Mononuclear cell (primary cell): ENCODE measurements around the gene ACOT4. TPM values are rescaled to one million over a fixed set of nuclear protein-coding genes. Genes with fewer than 3 reads are reported as not detected.
"Not testable (repeated sequence)": the region's sequence is repeated elsewhere in the genome, so short reads cannot be mapped to it uniquely, and the experiment has no call there.

ENCODE experiments used
- H3K27me3 ChIP-seq: 2 replicates; pipeline ENCODE4 v1.6.0; 2011; ENCODE audit warnings: low read length, control low read depth; ENCODE audit not compliant: insufficient read depth
- H3K4me1 ChIP-seq: 2 replicates; pipeline ENCODE4 v1.5.1; 2011; ENCODE audit warnings: mild to moderate bottlenecking, low read length, control low read depth; ENCODE audit not compliant: insufficient read depth
- H3K4me3 ChIP-seq: 2 replicates; pipeline ENCODE4 v1.5.1; 2011; ENCODE audit warnings: mild to moderate bottlenecking, low read length, moderate library complexity
- H3K9me3 ChIP-seq: 2 replicates; pipeline ENCODE4 v1.5.1; 2011; ENCODE audit warnings: low read depth, mild to moderate bottlenecking, control low read depth, low read length
- total RNA-seq: library from RNA; depleted of rRNA; stranded (reverse); fragments of >200 nt; gene quantifications from one replicate; pipeline ENCODE4 v1.2.3, GENCODE V29; 2012

Gene ACOT4
- total RNA-seq, 1 donor = 0.42 TPM

GRCh38 chr14:73569185-73569958 lies 22.3 kb upstream of the ACOT4 start, which contains the start of gene ACOT2:
Gene ACOT2 (plus strand): TSS chr14:73569213. CDS start chr14:73569241, 28 bp downstream.
- peak within 1 kb of the TSS; percentile 52 for H3K4me3 ChIP-seq
- H3K9me3 ChIP-seq, H3K27me3 ChIP-seq: not testable (repeated sequence)
- H3K4me1 ChIP-seq = peaks cover 33% of the 10 kb centered on the region

DNA sequence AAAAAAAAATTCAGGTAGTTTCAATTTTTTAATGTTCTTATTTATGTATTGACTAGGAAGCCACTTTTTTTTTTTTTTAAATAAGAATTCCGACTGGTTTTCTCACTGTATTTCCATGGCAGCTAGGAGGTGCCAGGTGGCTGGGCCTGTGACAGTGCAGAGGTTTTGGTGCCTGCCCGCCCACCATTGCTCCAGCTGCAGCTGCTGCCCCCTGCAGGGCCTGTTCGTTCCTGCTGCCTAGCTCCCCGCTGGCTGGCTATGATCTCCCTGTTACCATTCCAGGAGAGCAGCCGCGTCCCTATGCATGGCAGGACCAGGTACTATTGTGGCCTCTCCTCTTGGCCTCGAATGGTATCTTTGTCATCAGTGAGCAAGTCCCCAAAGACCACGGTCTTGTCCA lies 20.8 kb upstream of the ACOT4 start:
- not testable (repeated sequence) for H3K27me3 ChIP-seq, H3K9me3 ChIP-seq, H3K4me3 ChIP-seq
- peaks cover 33% of the 10 kb centered on the region for H3K4me1 ChIP-seq

DNA sequence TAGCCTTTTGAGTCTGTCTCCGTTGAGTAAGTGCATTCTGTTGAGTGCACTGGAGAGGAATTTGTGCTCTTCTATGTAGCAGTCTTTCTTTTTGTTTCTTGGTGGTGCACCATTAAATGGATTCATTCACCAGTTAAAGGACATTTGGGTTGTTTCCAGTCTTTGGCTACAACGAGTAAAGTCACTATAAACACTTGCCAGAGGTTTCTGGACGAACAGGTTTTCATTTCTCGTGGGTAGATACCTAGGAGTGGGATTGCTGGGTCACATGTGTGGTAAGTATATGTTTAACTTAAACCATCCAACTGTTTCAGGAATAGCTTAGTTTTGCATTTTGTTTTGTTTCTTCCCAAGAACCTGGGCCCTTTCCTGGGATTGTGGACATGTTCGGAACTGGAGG lies 18.6 kb upstream of the ACOT4 start:
- H3K4me3 ChIP-seq = not testable (repeated sequence)

DNA sequence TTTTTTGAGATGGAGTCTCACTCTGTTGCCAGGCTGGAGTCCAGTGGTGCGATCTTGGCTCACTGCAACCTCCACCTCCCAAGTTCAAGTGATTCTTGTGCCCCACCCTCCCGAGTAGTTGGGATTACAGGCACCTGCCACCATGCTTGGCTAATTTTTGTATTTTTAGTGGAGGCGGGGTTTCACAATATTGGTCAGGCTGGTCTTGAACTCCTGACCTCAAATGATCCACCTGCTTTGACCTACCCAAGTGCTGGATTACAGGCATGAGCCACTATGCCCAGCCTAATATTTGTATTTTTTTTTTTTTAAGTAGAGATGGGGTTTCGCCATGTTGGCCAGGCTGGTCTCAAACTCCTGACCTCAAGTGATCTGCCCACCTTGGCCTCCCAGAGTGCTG lies 17.9 kb upstream of the ACOT4 start:
- H3K4me1 ChIP-seq, H3K27me3 ChIP-seq, H3K9me3 ChIP-seq, H3K4me3 ChIP-seq: not testable (repeated sequence)

More for the DNA sequence above, 18.6 kb upstream of the ACOT4 start:
- not testable (repeated sequence) for H3K27me3 ChIP-seq, H3K9me3 ChIP-seq
- peaks cover 15% of the 10 kb centered on the region for H3K4me1 ChIP-seq

- H3K4me1 ChIP-seq, H3K4me3 ChIP-seq, H3K27me3 ChIP-seq: not testable (repeated sequence)
Measured at GRCh38 chr14:73574251-73574650, 17.4 kb upstream of the ACOT4 start.

GRCh38 chr14:73576391-73576790 lies 15.3 kb upstream of the ACOT4 start:
- Histone ChIP-seq H3K4me1 (no peaks in the 10 kb centered on the region), H3K27me3 (no peaks in the 10 kb centered on the region), H3K9me3 (no peaks in the 10 kb centered on the region), H3K4me3 (no peak overlapping the region)

More at GRCh38 chr14:73574251-73574650, 17.4 kb upstream of the ACOT4 start:
- H3K9me3 ChIP-seq = not testable (repeated sequence)

DNA sequence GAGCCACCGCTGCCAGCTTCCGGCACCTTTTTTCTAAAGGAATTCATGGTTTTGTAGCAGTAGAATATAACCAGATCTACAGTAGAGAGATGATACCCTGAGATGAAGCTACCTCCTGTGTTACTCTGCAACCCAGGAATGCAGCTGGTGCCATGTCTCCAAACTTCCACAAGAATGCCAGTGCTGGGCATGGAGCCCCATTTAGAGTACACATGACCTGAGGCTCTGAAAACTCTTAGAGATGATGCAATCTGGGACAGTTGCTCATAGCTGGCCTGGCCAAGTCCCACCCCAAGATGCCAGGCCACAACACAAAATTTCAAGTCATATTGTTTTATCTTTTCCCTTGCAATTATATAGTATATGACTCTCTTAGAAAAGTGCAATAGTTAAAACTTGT lies 14.5 kb upstream of the ACOT4 start:
- not testable (repeated sequence) for H3K27me3 ChIP-seq, H3K9me3 ChIP-seq, H3K4me1 ChIP-seq, H3K4me3 ChIP-seq

DNA sequence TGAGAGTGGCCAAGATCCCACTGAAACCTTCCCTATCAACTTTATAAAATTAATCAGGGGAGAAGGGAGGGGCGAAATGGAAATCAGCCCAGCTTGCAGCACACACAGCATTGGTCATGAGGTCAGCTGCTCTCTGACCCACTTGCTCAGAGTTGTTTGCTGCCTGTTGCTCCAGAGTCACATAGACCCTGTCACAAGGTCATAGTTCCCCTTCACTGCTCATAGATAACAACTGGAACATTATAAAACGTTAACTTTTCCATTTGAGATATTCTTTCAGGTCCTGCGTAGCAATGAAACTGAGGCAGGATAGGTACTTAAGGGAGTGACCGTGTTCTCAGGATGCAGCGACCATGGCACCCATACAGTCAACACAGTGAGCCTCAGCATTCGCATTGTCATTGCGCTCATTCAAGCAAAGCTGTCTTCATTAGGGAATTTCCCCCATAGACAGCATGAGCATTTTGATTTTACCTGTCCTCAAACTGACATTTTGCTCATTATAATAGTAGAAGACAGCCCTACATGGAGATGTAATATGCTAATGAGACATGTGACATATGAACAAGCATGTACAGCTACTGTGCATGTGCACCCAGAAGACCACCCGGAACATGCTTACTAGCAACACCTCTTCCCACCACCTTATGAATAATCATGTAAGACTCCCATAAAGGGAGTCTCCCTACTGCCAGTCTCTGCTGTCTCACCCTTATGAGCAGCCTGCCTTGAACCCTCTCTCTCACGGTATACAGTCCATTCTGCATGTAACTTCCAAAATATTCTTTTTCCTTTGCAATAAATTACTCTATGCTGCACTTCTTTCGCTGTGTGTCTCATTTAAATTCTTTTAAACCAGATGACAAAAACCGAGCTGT lies 9.3 kb upstream of the ACOT4 start:
- H3K4me1 ChIP-seq, H3K9me3 ChIP-seq, H3K27me3 ChIP-seq, H3K4me3 ChIP-seq: not testable (repeated sequence)

DNA sequence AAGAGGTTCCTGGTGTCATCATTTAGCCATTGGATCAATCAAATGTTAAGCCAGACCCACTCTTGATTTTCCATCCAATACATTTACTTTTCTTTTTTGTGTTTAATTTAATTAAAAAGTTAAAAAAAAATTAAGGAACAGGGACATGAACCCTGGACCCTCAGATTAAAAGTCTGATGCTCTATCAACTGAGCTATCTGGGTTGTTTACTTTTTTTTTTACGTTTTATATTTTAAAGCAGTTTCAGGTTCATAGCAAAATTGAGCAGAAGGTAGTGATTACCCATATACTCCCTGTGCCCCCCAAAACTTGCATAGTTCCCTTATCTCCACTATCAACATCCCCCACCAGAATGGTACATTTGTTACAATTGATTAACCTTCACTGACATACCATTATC lies 3.0 kb upstream of the ACOT4 start:
- H3K4me3 ChIP-seq = no peak overlapping the region
- peaks cover 12% of the 10 kb centered on the region for H3K4me1 ChIP-seq
- H3K9me3 ChIP-seq = no peaks in the 10 kb centered on the region
- no peaks in the 10 kb centered on the region for H3K27me3 ChIP-seq

- H3K4me3 ChIP-seq = no peak overlapping the region
- H3K27me3 ChIP-seq = no peaks in the 10 kb centered on the region
Measured at GRCh38 chr14:73589116-73589515, 2.6 kb upstream of the ACOT4 start.

GRCh38 chr14:73590673-73591004 lies 1.0 kb upstream of the ACOT4 start:
- not testable (repeated sequence) for H3K9me3 ChIP-seq, H3K27me3 ChIP-seq, H3K4me3 ChIP-seq
- H3K4me1 ChIP-seq = peaks cover 12% of the 10 kb centered on the region

More at GRCh38 chr14:73589116-73589515, 2.6 kb upstream of the ACOT4 start:
- Histone ChIP-seq H3K4me1 (peaks cover 12% of the 10 kb centered on the region), H3K9me3 (no peaks in the 10 kb centered on the region)

DNA sequence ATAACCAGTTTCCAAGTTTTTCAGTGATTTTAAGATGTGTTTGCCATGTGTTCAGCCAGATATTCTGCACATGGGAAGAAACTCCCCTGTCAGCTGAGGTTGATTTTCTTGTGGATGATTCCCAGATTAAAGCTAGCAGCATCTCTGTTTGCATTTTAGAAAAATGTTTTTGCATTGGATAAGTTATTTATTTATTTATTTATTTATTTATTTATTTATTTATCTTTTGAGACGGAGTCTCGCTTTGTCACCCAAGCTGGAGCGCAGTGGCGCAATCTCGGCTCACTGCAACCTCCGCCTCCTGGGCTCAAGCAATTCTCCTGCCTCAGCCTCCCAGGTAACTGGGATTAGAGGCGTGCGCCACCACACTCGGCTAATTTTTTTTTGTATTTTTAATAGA lies 2.8 kb downstream of the ACOT4 start:
- Histone ChIP-seq H3K4me1 (peaks cover 12% of the 10 kb centered on the region), H3K9me3 (no peaks in the 10 kb centered on the region), H3K27me3 (no peaks in the 10 kb centered on the region), H3K4me3 (no peak overlapping the region)

DNA sequence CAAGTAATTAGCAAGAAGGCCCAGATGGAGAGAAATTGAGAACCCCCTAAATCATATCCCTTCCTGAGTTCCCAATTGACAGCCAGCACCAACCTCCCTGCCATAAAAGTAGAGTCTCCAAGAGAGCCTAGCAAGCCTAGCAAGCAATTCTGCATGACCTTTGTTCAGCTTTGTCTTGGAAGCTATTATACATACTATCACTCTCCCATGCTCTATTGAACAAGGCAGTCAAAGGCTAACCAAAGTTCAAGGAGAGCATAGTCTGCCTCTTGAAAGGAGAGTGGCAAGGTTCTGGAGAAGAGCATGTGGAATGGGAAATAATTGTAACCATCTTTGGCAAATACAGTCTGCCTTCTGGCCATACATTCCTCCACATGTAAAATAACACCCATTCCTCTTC lies 7.8 kb downstream of the ACOT4 start:
- Histone ChIP-seq H3K9me3 (no peaks in the 10 kb centered on the region), H3K27me3 (no peaks in the 10 kb centered on the region), H3K4me3 (no peak overlapping the region), H3K4me1 (no peaks in the 10 kb centered on the region)

GRCh38 chr14:73602994-73603393 lies 11.3 kb downstream of the ACOT4 start:
- no peak overlapping the region for H3K4me3 ChIP-seq
- H3K9me3 ChIP-seq = no peaks in the 10 kb centered on the region
- no peaks in the 10 kb centered on the region for H3K27me3 ChIP-seq
- no peaks in the 10 kb centered on the region for H3K4me1 ChIP-seq

GRCh38 chr14:73606271-73606670 lies 14.6 kb downstream of the ACOT4 start:
- Histone ChIP-seq H3K27me3 (no peaks in the 10 kb centered on the region), H3K9me3 (no peaks in the 10 kb centered on the region), H3K4me1 (no peaks in the 10 kb centered on the region), H3K4me3 (no peak overlapping the region)
